Activated CD8-positive, alpha-beta memory T cell treated with anti-CD3 and anti-CD28 coated beads for 24 hours (primary cell): ENCODE measurements around the gene BANF2.
"Not testable (repeated sequence)": the region's sequence is repeated elsewhere in the genome, so short reads cannot be mapped to it uniquely, and the experiment has no call there.

ENCODE experiments used
- DNase-seq: peaks from one replicate; pipeline ENCODE4 v3.0.0-alpha.2; 2020

The BANF2 gene

GRCh38 chr20:17683218-17684076 lies 16.3 kb upstream of the BANF2 start:
- DNase-seq = no peak

- DNase-seq = no peak
Observed at GRCh38 chr20:17684077-17684888, 15.5 kb upstream of the BANF2 start.

GRCh38 chr20:17685168-17685567 lies 14.6 kb upstream of the BANF2 start:
- DNase-seq = no peak

GRCh38 chr20:17687800-17688199 lies 12.0 kb upstream of the BANF2 start:
- no peak for DNase-seq

- no peak for DNase-seq
Observed at GRCh38 chr20:17688965-17689364, 10.8 kb upstream of the BANF2 start.

- DNase-seq = no peak
Observed at GRCh38 chr20:17690144-17690543, 9.6 kb upstream of the BANF2 start.

- no peak for DNase-seq
Observed at GRCh38 chr20:17691758-17692157, 8.0 kb upstream of the BANF2 start.

- DNase-seq = no peak
Observed at GRCh38 chr20:17693444-17694001, 6.2 kb upstream of the BANF2 start.

GRCh38 chr20:17694767-17695166 lies 5.0 kb upstream of the BANF2 start:
- DNase-seq = no peak

- DNase-seq = no peak
Observed at GRCh38 chr20:17696287-17696686, 3.5 kb upstream of the BANF2 start.

GRCh38 chr20:17697171-17697570 lies 2.6 kb upstream of the BANF2 start:
- DNase-seq = no peak

GRCh38 chr20:17698384-17698783 lies 1.4 kb upstream of the BANF2 start:
- DNase-seq = no peak

- no peak for DNase-seq
Observed at GRCh38 chr20:17700637-17701036, 871 bp downstream of the BANF2 start.

- no peak for DNase-seq
Observed at GRCh38 chr20:17701826-17702225, 2.1 kb downstream of the BANF2 start.

GRCh38 chr20:17704589-17705317 lies 5.0 kb downstream of the BANF2 start:
- DNase-seq = no peak

- DNase-seq = no peak
Observed at GRCh38 chr20:17705916-17706315, 6.2 kb downstream of the BANF2 start.

- DNase-seq = no peak
Observed at GRCh38 chr20:17706632-17707031, 6.9 kb downstream of the BANF2 start.

GRCh38 chr20:17707951-17708350 lies 8.2 kb downstream of the BANF2 start:
- DNase-seq = not testable (repeated sequence)

- DNase-seq = no peak
Observed at GRCh38 chr20:17708675-17709360, 9.1 kb downstream of the BANF2 start.

- DNase-seq = no peak
Observed at GRCh38 chr20:17709361-17710293, 9.9 kb downstream of the BANF2 start.
